Brain microvascular endothelial cell (primary cell): ENCODE results near the gene PPP1R1B.
"Not testable (repeated sequence)": the region's sequence is repeated elsewhere in the genome, so short reads cannot be mapped to it uniquely, and the experiment has no call there.

ENCODE experiments used
- DNase-seq: peaks from one replicate; pipeline ENCODE4 v3.0.0-alpha.2; 2020
- H3K27ac ChIP-seq: fragments of 250-450 bp; sonication (Bioruptor Pico); 2 replicates; pipeline ENCODE4 v1.5.1; 2020; ENCODE audit warnings: mild to moderate bottlenecking, moderate library complexity
- H3K27me3 ChIP-seq: fragments of 250-450 bp; sonication (Bioruptor Pico); replicated peaks from 2 replicates; pipeline ENCODE4 v1.5.1; 2020; ENCODE audit warnings: mild to moderate bottlenecking
- H3K36me3 ChIP-seq: fragments of 250-450 bp; sonication (Bioruptor Pico); replicated peaks from 2 replicates; pipeline ENCODE4 v1.5.1; 2020; ENCODE audit warnings: mild to moderate bottlenecking
- H3K4me3 ChIP-seq: 2 replicates; pipeline ENCODE4 v1.5.1; 2011; ENCODE audit warnings: low read depth, mild to moderate bottlenecking, control low read depth, low read length, moderate library complexity
- in situ Hi-C: cut with HindIII; loops from 2 replicates; pipeline ENCODE4 v1.10.0; 2017; ENCODE audit warnings: low sequenced_read_pairs, low pct_ligation_motif_present
- TF ChIP-seq, protein P1 (sequence below): IDR thresholded peaks from 2 replicates; pipeline ENCODE4 v1.5.1; 2011; ENCODE audit warnings: low read depth, mild to moderate bottlenecking, moderate library complexity, low read length, control low read depth, inconsistent platforms; ENCODE audit errors: missing control alignments

Gene PPP1R1B

DNA sequence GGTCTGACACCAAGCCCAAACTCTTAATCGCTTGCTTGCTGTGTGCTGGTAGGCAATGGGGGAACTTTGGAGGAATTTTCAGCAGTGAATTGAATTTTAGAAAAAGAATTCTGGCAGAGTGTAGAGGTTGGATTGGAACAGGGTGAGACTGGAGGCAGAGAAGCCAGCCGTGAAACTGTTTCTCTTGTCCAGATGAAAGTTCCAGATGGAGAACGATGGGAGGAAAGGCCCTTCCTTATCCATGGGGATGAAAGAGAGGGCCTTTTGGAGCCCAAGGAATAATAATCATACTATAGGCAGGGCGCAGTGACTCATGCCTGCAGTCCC is 45.0 kb upstream of the PPP1R1B start:
- DNase-seq = no peak
- no peak overlapping the region for H3K4me3 ChIP-seq
- TF ChIP-seq, protein P1, sequence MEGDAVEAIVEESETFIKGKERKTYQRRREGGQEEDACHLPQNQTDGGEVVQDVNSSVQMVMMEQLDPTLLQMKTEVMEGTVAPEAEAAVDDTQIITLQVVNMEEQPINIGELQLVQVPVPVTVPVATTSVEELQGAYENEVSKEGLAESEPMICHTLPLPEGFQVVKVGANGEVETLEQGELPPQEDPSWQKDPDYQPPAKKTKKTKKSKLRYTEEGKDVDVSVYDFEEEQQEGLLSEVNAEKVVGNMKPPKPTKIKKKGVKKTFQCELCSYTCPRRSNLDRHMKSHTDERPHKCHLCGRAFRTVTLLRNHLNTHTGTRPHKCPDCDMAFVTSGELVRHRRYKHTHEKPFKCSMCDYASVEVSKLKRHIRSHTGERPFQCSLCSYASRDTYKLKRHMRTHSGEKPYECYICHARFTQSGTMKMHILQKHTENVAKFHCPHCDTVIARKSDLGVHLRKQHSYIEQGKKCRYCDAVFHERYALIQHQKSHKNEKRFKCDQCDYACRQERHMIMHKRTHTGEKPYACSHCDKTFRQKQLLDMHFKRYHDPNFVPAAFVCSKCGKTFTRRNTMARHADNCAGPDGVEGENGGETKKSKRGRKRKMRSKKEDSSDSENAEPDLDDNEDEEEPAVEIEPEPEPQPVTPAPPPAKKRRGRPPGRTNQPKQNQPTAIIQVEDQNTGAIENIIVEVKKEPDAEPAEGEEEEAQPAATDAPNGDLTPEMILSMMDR = no peak
- no peaks in the 10 kb centered on the region for H3K36me3 ChIP-seq
- H3K27ac ChIP-seq = no peak overlapping the region
- in situ Hi-C loops = no loop called here
- H3K27me3 ChIP-seq = peaks cover 5% of the 10 kb centered on the region

DNA sequence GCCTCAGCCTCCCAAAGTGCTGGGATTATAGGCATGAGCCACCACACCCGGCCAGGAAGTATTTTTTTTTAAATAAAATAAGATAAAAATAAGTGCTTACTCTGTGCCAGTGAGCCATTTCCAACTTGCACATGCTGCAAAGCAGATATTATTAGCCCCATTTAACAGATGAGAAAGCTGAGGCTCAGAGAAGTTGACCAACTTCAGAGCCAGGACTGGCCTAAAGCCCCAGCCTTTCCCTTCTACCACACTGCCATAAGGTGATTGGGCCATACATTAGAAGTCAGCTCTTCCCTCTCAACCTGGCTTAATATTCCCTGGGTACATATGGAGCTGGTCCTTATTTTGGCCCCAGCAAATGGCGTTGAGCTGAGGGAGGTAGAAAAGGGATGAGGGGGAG is 44.1 kb upstream of the PPP1R1B start:
- in situ Hi-C loops = no loop called here
- no peak overlapping the region for H3K27ac ChIP-seq
- DNase-seq = no peak
- TF ChIP-seq, protein P1 = no peak
- H3K36me3 ChIP-seq = no peaks in the 10 kb centered on the region
- peaks cover 6% of the 10 kb centered on the region for H3K27me3 ChIP-seq
- no peak overlapping the region for H3K4me3 ChIP-seq

DNA sequence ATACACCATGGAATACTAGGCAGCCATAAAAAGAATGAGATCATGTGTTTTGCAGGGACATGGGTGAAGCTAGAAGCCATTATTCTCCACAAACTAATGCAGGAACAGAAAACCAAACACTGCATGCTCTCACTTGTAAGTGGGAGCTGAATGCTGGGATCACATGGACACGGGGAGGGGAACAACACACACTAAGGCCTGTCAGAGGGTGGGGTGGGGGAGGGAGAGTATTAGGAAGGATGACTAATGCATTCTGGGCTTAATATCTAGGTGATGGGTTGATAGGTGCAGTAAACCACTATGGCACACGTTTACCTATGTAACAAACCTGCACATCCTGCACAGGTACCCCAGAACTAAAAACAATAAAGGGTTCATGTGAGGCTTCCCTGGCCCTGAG is 36.6 kb upstream of the PPP1R1B start:
- H3K4me3 ChIP-seq, in situ Hi-C loops, DNase-seq, H3K36me3 ChIP-seq, H3K27ac ChIP-seq: not testable (repeated sequence)
- peaks cover 13% of the 10 kb centered on the region for H3K27me3 ChIP-seq

DNA sequence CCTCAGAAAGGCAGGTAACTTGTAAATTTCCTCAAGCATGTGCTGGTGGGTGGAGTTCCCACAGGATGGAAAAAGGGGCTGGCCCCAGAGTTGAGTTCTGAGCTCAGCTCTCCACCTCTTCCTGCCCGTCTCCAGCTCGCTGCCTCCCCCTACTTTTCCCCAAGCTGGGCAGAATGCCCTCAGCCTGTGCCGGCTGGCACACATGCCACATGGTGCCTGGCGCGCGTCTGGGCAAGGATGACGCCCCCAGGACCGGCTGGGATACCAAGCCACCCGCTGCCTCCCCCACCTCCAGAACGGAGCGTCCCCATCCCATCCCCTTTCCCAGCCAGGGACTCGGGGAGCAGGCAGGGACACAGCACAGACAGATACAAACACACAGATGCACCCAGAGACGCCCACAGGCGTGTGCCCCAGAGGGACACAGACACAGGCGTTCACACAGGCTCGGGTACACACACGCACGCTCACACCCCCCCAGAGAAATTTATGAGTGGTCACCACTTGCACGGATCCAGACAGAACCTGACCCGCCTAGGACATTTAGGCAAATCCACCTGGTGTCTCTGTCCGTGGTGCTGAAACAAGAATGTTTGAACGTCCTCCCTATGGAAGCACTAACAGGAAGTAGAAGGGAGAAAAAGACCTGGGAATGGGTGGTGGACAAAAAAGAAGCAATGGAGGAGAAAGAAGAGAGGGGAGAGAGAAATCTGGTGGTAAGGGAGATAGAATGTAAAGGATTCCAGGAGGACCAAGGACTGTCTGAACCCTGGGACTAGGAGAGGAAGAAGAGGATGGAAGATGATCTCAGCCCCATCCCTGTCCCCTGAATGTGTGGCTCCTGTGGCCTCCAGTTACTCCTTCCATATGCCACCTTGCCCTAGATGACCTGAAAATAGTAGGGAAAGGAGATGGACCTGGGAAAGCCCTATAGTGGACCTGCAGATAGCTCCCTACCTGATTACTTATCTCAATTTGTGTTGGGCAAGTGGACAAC is 34.5 kb upstream of the PPP1R1B start:
- Histone ChIP-seq H3K4me3 (no peak overlapping the region), H3K27ac (no peak overlapping the region), H3K27me3 (peaks cover 33% of the 10 kb centered on the region), H3K36me3 (no peaks in the 10 kb centered on the region)
- DNase-seq = peak; percentile 9
- in situ Hi-C loops = no loop called here
- TF ChIP-seq, protein P1 = no peak

DNA sequence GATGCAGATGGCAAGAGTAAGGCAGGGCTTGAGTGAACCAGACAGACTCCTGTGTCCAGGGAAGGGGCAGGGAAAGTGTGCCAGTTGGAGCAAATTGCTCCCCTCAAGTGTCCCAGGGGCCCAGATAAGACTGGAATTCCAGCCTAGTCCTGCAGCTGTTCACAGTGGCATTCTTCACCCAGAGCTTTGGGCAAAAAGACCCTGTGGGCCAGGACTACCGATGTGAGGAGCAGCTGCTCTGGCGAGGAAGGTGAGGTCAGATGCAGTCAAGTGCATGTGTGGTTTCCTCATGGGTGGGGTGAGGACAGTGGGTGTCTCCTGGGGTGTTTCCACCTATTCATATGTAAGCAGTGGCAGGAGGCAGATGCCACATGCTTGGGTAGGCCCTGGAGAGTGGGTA is 33.4 kb upstream of the PPP1R1B start:
- Histone ChIP-seq H3K36me3 (no peaks in the 10 kb centered on the region), H3K4me3 (no peak overlapping the region), H3K27me3 (peaks cover 41% of the 10 kb centered on the region), H3K27ac (no peak overlapping the region)
- TF ChIP-seq, protein P1 = no peak
- in situ Hi-C loops = no loop called here
- DNase-seq = no peak

DNA sequence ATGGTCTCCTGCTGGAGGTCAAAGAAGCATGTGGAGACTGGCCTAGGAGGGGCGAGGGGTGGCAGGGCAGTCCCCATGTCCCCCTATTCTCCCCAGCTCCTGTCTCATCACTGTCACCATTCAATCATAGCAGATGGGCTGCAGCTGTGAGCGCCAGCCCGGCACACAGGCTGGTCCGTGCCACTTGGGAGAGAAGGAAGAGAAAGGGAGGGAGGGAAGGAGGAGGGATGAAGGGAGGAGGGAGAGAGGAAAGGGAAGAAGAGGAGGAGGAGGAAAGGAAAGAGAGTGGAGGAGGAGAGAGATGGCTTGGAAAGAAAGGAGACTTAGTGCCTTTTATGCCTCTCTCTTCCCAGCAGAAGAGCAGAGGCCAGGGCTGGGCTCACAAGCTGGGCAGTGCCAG is 31.5 kb upstream of the PPP1R1B start:
- no peaks in the 10 kb centered on the region for H3K36me3 ChIP-seq
- H3K27ac ChIP-seq = no peak overlapping the region
- in situ Hi-C loops = no loop called here
- H3K4me3 ChIP-seq = no peak overlapping the region
- TF ChIP-seq, protein P1 = no peak
- DNase-seq = no peak
- peaks cover 61% of the 10 kb centered on the region for H3K27me3 ChIP-seq
